K562 (cell line): ENCODE measurements around the gene HDAC2. TPM values are rescaled to one million over a fixed set of nuclear protein-coding genes. Genes with fewer than 3 reads are reported as not detected.

ENCODE experiments used
- ARID3A ChIP-seq: IDR thresholded peaks from 2 replicates; pipeline ENCODE4 v1.6.1; 2012; ENCODE audit warnings: low read depth, low read length, improper control_type of control experiment, borderline replicate concordance
- CBX1 ChIP-seq: sonication (generic); IDR thresholded peaks from 2 replicates; pipeline ENCODE4 v1.6.1; 2016; ENCODE audit warnings: antibody characterized with exemption, low read depth, mild to moderate bottlenecking
- HOXB6 ChIP-seq: fragments of 250-450 bp; sonication (Bioruptor Pico); IDR thresholded peaks from 2 replicates; pipeline ENCODE4 v1.5.1; 2022; ENCODE audit warnings: mild to moderate bottlenecking, borderline replicate concordance
- NFXL1 ChIP-seq: fragments of 450-650 bp; formaldehyde crosslinking; IDR thresholded peaks from 2 replicates; pipeline ENCODE4 v1.4.0; 2021; ENCODE audit warnings: mild to moderate bottlenecking
- NR4A1 ChIP-seq, 2 experiments: fragments of 250-450 bp in 1 of 2; fragments of 450-650 bp in 1 of 2; sonication (Bioruptor Pico) in 1 of 2; IDR thresholded peaks; 2 replicates each; pipeline versions ENCODE4 v1.4.0 to v1.6.1; 2016 to 2020; ENCODE audit warnings: mild to moderate bottlenecking in 2 of 2, missing compliant biosample characterization in 1 of 2, missing genetic modification characterization in 1 of 2, moderate library complexity in 1 of 2
- PURB ChIP-seq: sonication (generic); formaldehyde crosslinking; IDR thresholded peaks from 2 replicates; pipeline ENCODE4 v1.9.0; 2021; ENCODE audit warnings: low read depth, mild to moderate bottlenecking, missing genetic modification reagents
- SIN3B ChIP-seq: fragments of 450-650 bp; IDR thresholded peaks from 2 replicates; pipeline ENCODE4 v1.6.1; 2017; ENCODE audit warnings: low read depth, mild to moderate bottlenecking, moderate library complexity
- TARDBP ChIP-seq: fragments of 450-650 bp; IDR thresholded peaks from 2 replicates; pipeline ENCODE4 v1.6.1; 2016
- TRIM24 ChIP-seq, 2 experiments: fragments of 450-650 bp; IDR thresholded peaks; 2 replicates each; pipeline ENCODE4 v1.6.1; 2016
- WHSC1 ChIP-seq: IDR thresholded peaks from one replicate; pipeline ENCODE4 v1.6.1; 2012; ENCODE audit warnings: low read length, control low read depth, inconsistent platforms
- XRCC4 ChIP-seq: IDR thresholded peaks from one replicate; pipeline ENCODE4 v1.6.1; 2011; ENCODE audit not compliant: insufficient read depth, insufficient read length; ENCODE audit errors: extremely low read depth
- YBX1 ChIP-seq: fragments of 450-650 bp; IDR thresholded peaks from 2 replicates; pipeline ENCODE4 v1.7.1; 2016; ENCODE audit warnings: mild to moderate bottlenecking
- ZC3H4 ChIP-seq: sonication (generic); formaldehyde crosslinking; IDR thresholded peaks from 2 replicates; pipeline ENCODE4 v1.9.0; 2021; ENCODE audit warnings: missing genetic modification reagents, borderline replicate concordance
- ZFP36 ChIP-seq: fragments of 150-350 bp; IDR thresholded peaks from 2 replicates; pipeline ENCODE4 v1.6.1; 2018; ENCODE audit warnings: low read length, low read depth; ENCODE audit not compliant: partially characterized antibody
- ZFX ChIP-seq: sonication (generic); formaldehyde crosslinking; IDR thresholded peaks from 2 replicates; pipeline ENCODE4 v1.8.0; 2022; ENCODE audit warnings: mild to moderate bottlenecking, missing genetic modification reagents, moderate library complexity
- ZKSCAN1 ChIP-seq: fragments of 150-350 bp; IDR thresholded peaks from 2 replicates; pipeline ENCODE4 v1.6.1; 2016; ENCODE audit warnings: low read depth, low read length
- ZNF121 ChIP-seq: sonication (generic); formaldehyde crosslinking; conservative IDR thresholded peaks from 2 replicates; pipeline ENCODE4 v1.8.0; 2022; ENCODE audit warnings: missing genetic modification reagents
- ZNF695 ChIP-seq: fragments of 450-650 bp; formaldehyde crosslinking; IDR thresholded peaks from 2 replicates; pipeline ENCODE4 v1.4.0; 2020; ENCODE audit warnings: mild to moderate bottlenecking, moderate library complexity
- ZNF764 ChIP-seq: fragments of 250-450 bp; sonication (Bioruptor Pico); IDR thresholded peaks from 2 replicates; pipeline ENCODE4 v1.4.0; 2020; ENCODE audit warnings: low read depth, mild to moderate bottlenecking, moderate library complexity
- polyA plus RNA-seq, 8 experiments: library from polyadenylated mRNA; depleted of rRNA in 4 of 8; stranded (reverse) in 5 of 8; unstranded in 3 of 8; fragments of >200 nt; fragmentation: Nextera tagmentation in 2 of 8; fragmentation: Illumina TruSeq in 1 of 8; extraction: Ambion mirVana in 2 of 8; extraction: Trizol in 1 of 8; gene quantifications; 2 replicates each; pipeline versions ENCODE4 v1.2.1 to v1.2.3, GENCODE V29; 2011 to 2014; ENCODE audit warnings: inconsistent platforms in 1 of 8, missing spikeins in 1 of 8
- total RNA-seq, 7 experiments: library from RNA; depleted of rRNA in 6 of 7; stranded (reverse); fragments of >200 nt in 6 of 7; fragmentation: Illumina TruSeq in 2 of 7; extraction: Trizol in 2 of 7; gene quantifications; 2 replicates each; pipeline versions ENCODE4 v1.2.1 to v1.2.3, GENCODE V29; 2011 to 2021; ENCODE audit warnings: low replicate concordance in 1 of 7
- TF ChIP-seq, protein P1 (sequence below): fragments of 450-650 bp; IDR thresholded peaks from 2 replicates; pipeline ENCODE4 v1.6.1; 2018; ENCODE audit not compliant: partially characterized antibody
- TF ChIP-seq, protein P2 (sequence below), 3 experiments: IDR thresholded peaks in 2 of 3; conservative IDR thresholded peaks in 1 of 3; 2 replicates each; pipeline ENCODE4 v1.5.1; 2011 to 2012; ENCODE audit warnings: low read length in 3 of 3, mild to moderate bottlenecking in 3 of 3, control low read depth in 2 of 3, improper control_type of control experiment in 1 of 3, inconsistent platforms in 1 of 3, low read depth in 1 of 3, mixed read lengths in 1 of 3, moderate library complexity in 1 of 3; ENCODE audit not compliant: insufficient read depth in 2 of 3
- TF ChIP-seq, protein P3 (sequence below): sonication (generic); formaldehyde crosslinking; IDR thresholded peaks from 2 replicates; pipeline ENCODE4 v1.9.0; 2022; ENCODE audit warnings: mild to moderate bottlenecking, missing genetic modification reagents

HDAC2 gene
- total and polyA plus RNA-seq, 9 of the 15 experiments (the other 6 are each of a cell fraction or from before 2014, with no cell fraction given): 67.0 to 277 (median 151) TPM

- no peak for TF ChIP-seq YBX1
- no peak for TF ChIP-seq WHSC1
- TF ChIP-seq TRIM24 (IDR thresholded peaks at IDR 0.05): peak; percentile 68 to 73; a peak in 3 of 4 replicates
- no peak for TF ChIP-seq ZNF121 (CRISPR knock-in tag)
- no peak for TF ChIP-seq PURB (CRISPR knock-in tag)
- TF ChIP-seq, protein P1, sequence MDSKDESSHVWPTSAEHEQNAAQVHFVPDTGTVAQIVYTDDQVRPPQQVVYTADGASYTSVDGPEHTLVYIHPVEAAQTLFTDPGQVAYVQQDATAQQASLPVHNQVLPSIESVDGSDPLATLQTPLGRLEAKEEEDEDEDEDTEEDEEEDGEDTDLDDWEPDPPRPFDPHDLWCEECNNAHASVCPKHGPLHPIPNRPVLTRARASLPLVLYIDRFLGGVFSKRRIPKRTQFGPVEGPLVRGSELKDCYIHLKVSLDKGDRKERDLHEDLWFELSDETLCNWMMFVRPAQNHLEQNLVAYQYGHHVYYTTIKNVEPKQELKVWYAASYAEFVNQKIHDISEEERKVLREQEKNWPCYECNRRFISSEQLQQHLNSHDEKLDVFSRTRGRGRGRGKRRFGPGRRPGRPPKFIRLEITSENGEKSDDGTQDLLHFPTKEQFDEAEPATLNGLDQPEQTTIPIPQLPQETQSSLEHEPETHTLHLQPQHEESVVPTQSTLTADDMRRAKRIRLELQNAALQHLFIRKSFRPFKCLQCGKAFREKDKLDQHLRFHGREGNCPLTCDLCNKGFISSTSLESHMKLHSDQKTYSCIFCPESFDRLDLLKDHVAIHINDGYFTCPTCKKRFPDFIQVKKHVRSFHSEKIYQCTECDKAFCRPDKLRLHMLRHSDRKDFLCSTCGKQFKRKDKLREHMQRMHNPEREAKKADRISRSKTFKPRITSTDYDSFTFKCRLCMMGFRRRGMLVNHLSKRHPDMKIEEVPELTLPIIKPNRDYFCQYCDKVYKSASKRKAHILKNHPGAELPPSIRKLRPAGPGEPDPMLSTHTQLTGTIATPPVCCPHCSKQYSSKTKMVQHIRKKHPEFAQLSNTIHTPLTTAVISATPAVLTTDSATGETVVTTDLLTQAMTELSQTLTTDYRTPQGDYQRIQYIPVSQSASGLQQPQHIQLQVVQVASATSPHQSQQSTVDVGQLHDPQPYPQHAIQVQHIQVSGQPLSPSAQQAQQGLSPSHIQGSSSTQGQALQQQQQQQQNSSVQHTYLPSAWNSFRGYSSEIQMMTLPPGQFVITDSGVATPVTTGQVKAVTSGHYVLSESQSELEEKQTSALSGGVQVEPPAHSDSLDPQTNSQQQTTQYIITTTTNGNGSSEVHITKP: no peak
- TF ChIP-seq, protein P2, sequence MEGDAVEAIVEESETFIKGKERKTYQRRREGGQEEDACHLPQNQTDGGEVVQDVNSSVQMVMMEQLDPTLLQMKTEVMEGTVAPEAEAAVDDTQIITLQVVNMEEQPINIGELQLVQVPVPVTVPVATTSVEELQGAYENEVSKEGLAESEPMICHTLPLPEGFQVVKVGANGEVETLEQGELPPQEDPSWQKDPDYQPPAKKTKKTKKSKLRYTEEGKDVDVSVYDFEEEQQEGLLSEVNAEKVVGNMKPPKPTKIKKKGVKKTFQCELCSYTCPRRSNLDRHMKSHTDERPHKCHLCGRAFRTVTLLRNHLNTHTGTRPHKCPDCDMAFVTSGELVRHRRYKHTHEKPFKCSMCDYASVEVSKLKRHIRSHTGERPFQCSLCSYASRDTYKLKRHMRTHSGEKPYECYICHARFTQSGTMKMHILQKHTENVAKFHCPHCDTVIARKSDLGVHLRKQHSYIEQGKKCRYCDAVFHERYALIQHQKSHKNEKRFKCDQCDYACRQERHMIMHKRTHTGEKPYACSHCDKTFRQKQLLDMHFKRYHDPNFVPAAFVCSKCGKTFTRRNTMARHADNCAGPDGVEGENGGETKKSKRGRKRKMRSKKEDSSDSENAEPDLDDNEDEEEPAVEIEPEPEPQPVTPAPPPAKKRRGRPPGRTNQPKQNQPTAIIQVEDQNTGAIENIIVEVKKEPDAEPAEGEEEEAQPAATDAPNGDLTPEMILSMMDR (IDR thresholded peaks at IDR 0.05 in 2 of 3, conservative IDR thresholded peaks at IDR 0.05 in 1 of 3; ENCODE audit: insufficient read depth in 2 of 3, low read depth in 1 of 3, low read length in 3 of 3): no peak
- TF ChIP-seq ZFP36: no peak
- no peak for TF ChIP-seq NR4A1 (CRISPR knock-in tag; IDR thresholded peaks at IDR 0.05)
- TF ChIP-seq NR4A1 (tag; IDR thresholded peaks at IDR 0.05): no peak
- no peak for TF ChIP-seq HOXB6 (CRISPR knock-in tag)
- TF ChIP-seq ZNF695 (CRISPR knock-in tag): no peak
- TF ChIP-seq, protein P3, sequence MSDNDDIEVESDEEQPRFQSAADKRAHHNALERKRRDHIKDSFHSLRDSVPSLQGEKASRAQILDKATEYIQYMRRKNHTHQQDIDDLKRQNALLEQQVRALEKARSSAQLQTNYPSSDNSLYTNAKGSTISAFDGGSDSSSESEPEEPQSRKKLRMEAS (CRISPR knock-in tag): 0 out of 2 replicates have a peak, but pooled peaks have one; percentile 46
- TF ChIP-seq SIN3B: no peak
- TF ChIP-seq CBX1: no peak
- TF ChIP-seq ZNF764 (CRISPR knock-in tag): no peak
- TF ChIP-seq ARID3A: no peak
- no peak for TF ChIP-seq NFXL1 (CRISPR knock-in tag)
- no peak for TF ChIP-seq ZKSCAN1
- TF ChIP-seq TARDBP: no peak
- TF ChIP-seq ZFX (CRISPR knock-in tag): no peak
- TF ChIP-seq ZC3H4 (CRISPR knock-in tag): no peak
- TF ChIP-seq XRCC4: no peak
Observed at GRCh38 chr6:113920663-113921267, 50.2 kb downstream of the HDAC2 start (continued).
